ENCODE data around the gene POU3F2. TPM values are rescaled to one million over a fixed set of nuclear protein-coding genes. Genes with fewer than 3 reads are reported as not detected.
A peak's percentile ranks its signal among the peaks of the same experiment; 100 is the strongest.

POU3F2 gene
- total and polyA plus RNA-seq, 2 donors (not counting 3 experiments of a cell fraction or from before 2014, with no cell fraction given): not detected

DNA sequence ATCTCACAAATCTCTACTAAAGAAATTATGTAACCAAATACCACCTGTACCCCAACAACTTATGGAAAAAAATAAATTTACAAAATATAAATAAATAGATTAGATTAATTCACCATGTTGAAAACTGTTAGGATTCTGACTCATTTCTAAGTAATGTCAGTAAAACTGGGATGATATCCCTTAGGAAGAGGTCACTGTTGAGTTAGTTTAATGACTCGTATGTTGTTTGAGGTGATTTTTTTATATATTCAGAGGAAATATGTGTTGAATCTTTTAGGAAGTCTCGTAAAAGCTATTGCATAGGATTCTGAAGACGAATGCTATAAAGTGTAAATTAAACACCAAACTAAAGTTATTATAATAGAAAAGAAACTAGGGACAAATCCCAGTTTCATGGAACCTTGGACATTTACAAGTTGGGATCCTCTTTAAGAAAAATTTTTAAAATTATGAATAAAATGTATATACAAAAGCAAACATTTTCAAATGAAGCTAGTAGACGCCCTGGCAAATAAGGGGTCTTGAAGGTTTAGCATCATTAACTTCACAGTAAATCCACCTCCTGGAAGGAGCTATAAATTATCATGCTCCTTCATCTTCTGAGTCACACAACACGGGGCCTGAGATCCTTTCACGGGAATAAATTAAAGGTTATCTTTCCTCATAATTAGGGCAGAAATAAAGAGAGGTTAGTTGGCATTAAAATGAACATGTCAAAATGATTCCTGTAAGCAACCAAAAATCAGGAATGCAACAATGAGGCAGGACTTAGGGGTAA, 37.0 kb upstream of the POU3F2 start:
- TF ChIP-seq GATA2 (IDR thresholded peaks at IDR 0.05; ENCODE audit: insufficient read depth, insufficient read length, low read depth, low read length) (no peak), JUN (IDR thresholded peaks at IDR 0.05; ENCODE audit: borderline replicate concordance, insufficient read depth, insufficient read length, low read depth) (no peak), FOS (IDR thresholded peaks at IDR 0.05; ENCODE audit: borderline replicate concordance, insufficient read depth, low read length) (peak; percentile 40), POLR2A (IDR thresholded peaks at IDR 0.05; ENCODE audit: low read depth, low read length) (no peak)
- H3K36me3 ChIP-seq (ENCODE audit: control insufficient read depth in 2 of 2, extremely low read depth in 1 of 2, insufficient read depth in 2 of 2, low read length in 2 of 2): no peaks in the 10 kb centered on the region
- ChIA-PET POLR2A (no interaction called here), CTCF (interaction anchor here (0.7 kb wide), 1 partner anchor 1378 kb away, joined by 3 read pairs; no protein-coding TSS in a partner anchor)
- H3K27ac ChIP-seq (ENCODE audit: insufficient read depth, low read depth, low read length): no peak overlapping the region
- no peak overlapping the region for H3K4me2 ChIP-seq (ENCODE audit: insufficient read depth, low read length)
- no TSS peak for BruUV-seq (replicated peaks)
- no peaks in the 10 kb centered on the region for H3K9me1 ChIP-seq (replicated peaks; ENCODE audit: control insufficient read depth, extremely low read depth, insufficient read depth, low read length)
- no peaks in the 10 kb centered on the region for H3K9me3 ChIP-seq (replicated peaks; ENCODE audit: control insufficient read depth, insufficient read depth, low read length)
- no peak for FAIRE-seq
- no peaks in the 10 kb centered on the region for H4K20me1 ChIP-seq (replicated peaks; ENCODE audit: control insufficient read depth, extremely low read depth, insufficient read depth, low read length)
- no peak overlapping the region for H3K9ac ChIP-seq (replicated peaks; ENCODE audit: extremely low read depth, insufficient read depth, low read length)
- dilution Hi-C loops (cut with MboI; ENCODE audit: extremely low pct_ligation_motif_present, low sequenced_read_pairs) (no loop called here), intact Hi-C loops (cut with micrococcal nuclease) (no loop called here)
- H2AFZ ChIP-seq (ENCODE audit: low read depth, low read length): no peak overlapping the region
- no peak for DNase-seq (ENCODE audit: low read depth, low spot score)
- no peak overlapping the region for H3K4me3 ChIP-seq (replicated peaks in 1 of 3; ENCODE audit: insufficient read depth in 1 of 3, low read depth in 1 of 3, low read length in 3 of 3)
- no peaks in the 10 kb centered on the region for H3K79me2 ChIP-seq (ENCODE audit: control insufficient read depth, insufficient read depth, low read length)
- no peaks in the 10 kb centered on the region for H3K27me3 ChIP-seq (ENCODE audit: control insufficient read depth in 2 of 2, insufficient read depth in 2 of 2, low read length in 2 of 2)
- H3K4me1 ChIP-seq (ENCODE audit: control insufficient read depth, extremely low read depth, insufficient read depth, low read length): no peaks in the 10 kb centered on the region

DNA sequence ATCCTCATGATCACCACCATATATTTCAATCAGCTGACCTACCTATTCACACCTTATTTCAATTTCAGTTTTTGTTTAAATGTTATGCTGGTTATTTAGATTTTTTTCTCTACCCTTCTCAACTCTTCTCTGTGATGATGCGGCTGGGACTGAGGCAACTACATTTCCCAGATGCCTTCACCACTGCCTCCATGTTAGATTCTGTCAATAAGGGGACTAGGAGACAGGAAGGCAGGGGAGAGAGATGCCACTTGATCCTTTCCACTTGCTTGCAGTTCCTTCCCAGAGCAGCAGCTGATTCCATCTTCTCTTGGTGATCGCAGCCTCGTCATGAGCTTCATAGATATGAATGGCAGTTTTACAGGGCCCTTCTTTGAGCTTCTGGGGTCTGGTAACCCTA, 33.5 kb upstream of the POU3F2 start:
- Histone ChIP-seq H2AFZ (ENCODE audit: low read depth, low read length) (no peak overlapping the region), H3K9me1 (replicated peaks; ENCODE audit: control insufficient read depth, extremely low read depth, insufficient read depth, low read length) (no peaks in the 10 kb centered on the region), H3K4me2 (ENCODE audit: insufficient read depth, low read length) (no peak overlapping the region), H3K27ac (ENCODE audit: insufficient read depth, low read depth, low read length) (no peak overlapping the region), H3K9me3 (replicated peaks; ENCODE audit: control insufficient read depth, insufficient read depth, low read length) (no peaks in the 10 kb centered on the region), H3K27me3 (ENCODE audit: control insufficient read depth in 2 of 2, insufficient read depth in 2 of 2, low read length in 2 of 2) (no peaks in the 10 kb centered on the region), H3K79me2 (ENCODE audit: control insufficient read depth, insufficient read depth, low read length) (no peaks in the 10 kb centered on the region), H3K36me3 (ENCODE audit: control insufficient read depth in 2 of 2, extremely low read depth in 1 of 2, insufficient read depth in 2 of 2, low read length in 2 of 2) (no peaks in the 10 kb centered on the region), H3K9ac (replicated peaks; ENCODE audit: extremely low read depth, insufficient read depth, low read length) (no peak overlapping the region), H3K4me1 (ENCODE audit: control insufficient read depth, extremely low read depth, insufficient read depth, low read length) (no peaks in the 10 kb centered on the region), H3K4me3 (replicated peaks in 1 of 3; ENCODE audit: insufficient read depth in 1 of 3, low read depth in 1 of 3, low read length in 3 of 3) (no peak overlapping the region), H4K20me1 (replicated peaks; ENCODE audit: control insufficient read depth, extremely low read depth, insufficient read depth, low read length) (no peaks in the 10 kb centered on the region)
- ChIA-PET POLR2A (no interaction called here), CTCF (no interaction called here)
- no TSS peak for BruUV-seq (replicated peaks)
- TF ChIP-seq POLR2AphosphoS5 (IDR thresholded peaks at IDR 0.05; ENCODE audit: insufficient read depth, low read depth, low read length) (no peak), MYC (IDR thresholded peaks at IDR 0.05; ENCODE audit: low read depth, low read length) (no peak), JUN (IDR thresholded peaks at IDR 0.05; ENCODE audit: borderline replicate concordance, insufficient read depth, insufficient read length, low read depth) (no peak), GATA2 (IDR thresholded peaks at IDR 0.05; ENCODE audit: insufficient read depth, insufficient read length, low read depth, low read length) (no peak), FOS (IDR thresholded peaks at IDR 0.05; ENCODE audit: borderline replicate concordance, insufficient read depth, low read length) (no peak), EZH2 (IDR thresholded peaks at IDR 0.05; ENCODE audit: borderline replicate concordance, low read depth, low read length, severe bottlenecking) (no peak), POLR2A (IDR thresholded peaks at IDR 0.05; ENCODE audit: low read depth, low read length) (no peak)
- TF ChIP-seq, protein P1, sequence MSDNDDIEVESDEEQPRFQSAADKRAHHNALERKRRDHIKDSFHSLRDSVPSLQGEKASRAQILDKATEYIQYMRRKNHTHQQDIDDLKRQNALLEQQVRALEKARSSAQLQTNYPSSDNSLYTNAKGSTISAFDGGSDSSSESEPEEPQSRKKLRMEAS (IDR thresholded peaks at IDR 0.05; ENCODE audit: insufficient read depth, insufficient read length): no peak
- TF ChIP-seq, protein P2, sequence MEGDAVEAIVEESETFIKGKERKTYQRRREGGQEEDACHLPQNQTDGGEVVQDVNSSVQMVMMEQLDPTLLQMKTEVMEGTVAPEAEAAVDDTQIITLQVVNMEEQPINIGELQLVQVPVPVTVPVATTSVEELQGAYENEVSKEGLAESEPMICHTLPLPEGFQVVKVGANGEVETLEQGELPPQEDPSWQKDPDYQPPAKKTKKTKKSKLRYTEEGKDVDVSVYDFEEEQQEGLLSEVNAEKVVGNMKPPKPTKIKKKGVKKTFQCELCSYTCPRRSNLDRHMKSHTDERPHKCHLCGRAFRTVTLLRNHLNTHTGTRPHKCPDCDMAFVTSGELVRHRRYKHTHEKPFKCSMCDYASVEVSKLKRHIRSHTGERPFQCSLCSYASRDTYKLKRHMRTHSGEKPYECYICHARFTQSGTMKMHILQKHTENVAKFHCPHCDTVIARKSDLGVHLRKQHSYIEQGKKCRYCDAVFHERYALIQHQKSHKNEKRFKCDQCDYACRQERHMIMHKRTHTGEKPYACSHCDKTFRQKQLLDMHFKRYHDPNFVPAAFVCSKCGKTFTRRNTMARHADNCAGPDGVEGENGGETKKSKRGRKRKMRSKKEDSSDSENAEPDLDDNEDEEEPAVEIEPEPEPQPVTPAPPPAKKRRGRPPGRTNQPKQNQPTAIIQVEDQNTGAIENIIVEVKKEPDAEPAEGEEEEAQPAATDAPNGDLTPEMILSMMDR (IDR thresholded peaks at IDR 0.05; ENCODE audit: extremely low read depth in 1 of 2, insufficient read depth in 1 of 2, low read depth in 1 of 2, low read length in 2 of 2): no peak
- dilution Hi-C loops (cut with MboI; ENCODE audit: extremely low pct_ligation_motif_present, low sequenced_read_pairs): no loop called here
- no peak for FAIRE-seq
- intact Hi-C loops (cut with micrococcal nuclease): no loop called here
- no peak for DNase-seq (ENCODE audit: low read depth, low spot score)

Data from endothelial cell of umbilical vein (primary cell).